Left renal cortex interstitium (tissue), 4 donors: ENCODE data around the gene CLCN4. TPM values are rescaled to one million over a fixed set of nuclear protein-coding genes. Genes with fewer than 3 reads are reported as not detected.

Experiments used
- polyA plus RNA-seq, 4 donors: library from polyadenylated mRNA; unstranded; fragments of 120-200 nt; gene quantifications; one replicate each; pipeline ENCODE4 v1.2.1, GENCODE V29; 2013; ENCODE audit not compliant: insufficient read length in 4 of 4

The CLCN4 gene
- polyA plus RNA-seq, 4 donors: 4.4 to 5.8 (median 5.3) TPM

Other genes starting within 250 kb of the CLCN4 start
- gene CLDN34, start 189.6 kb upstream of the CLCN4 start, polyA plus RNA-seq: under 1 TPM in 1 of 4 donors, not detected in 3; 0.09 TPM